ENCODE measurements around the gene COL19A1. TPM values are rescaled to one million over a fixed set of nuclear protein-coding genes. Genes with fewer than 3 reads are reported as not detected.

COL19A1 gene
- polyA plus RNA-seq, 1 donor (not counting 4 experiments of a cell fraction or from before 2014, with no cell fraction given) = not detected

- no peaks in the 10 kb centered on the region for H3K36me3 ChIP-seq (ENCODE audit: control insufficient read depth in 2 of 2, extremely low read depth in 1 of 2, insufficient read depth in 2 of 2, low read length in 2 of 2)
- no peak for DNase-seq (ENCODE audit: low read depth, low spot score)
- no peaks in the 10 kb centered on the region for H3K9me1 ChIP-seq (ENCODE audit: control insufficient read depth, extremely low read depth, insufficient read depth, low read length)
- no peaks in the 10 kb centered on the region for H4K20me1 ChIP-seq (ENCODE audit: control insufficient read depth, extremely low read depth, insufficient read depth, low read length)
- H3K27ac ChIP-seq (ENCODE audit: control insufficient read depth, insufficient read depth, low read length) = no peak overlapping the region
- H3K9ac ChIP-seq (ENCODE audit: control insufficient read depth, extremely low read depth, insufficient read depth, low read length) = no peak overlapping the region
- H3K4me1 ChIP-seq (ENCODE audit: control insufficient read depth, extremely low read depth, insufficient read depth, low read length) = no peaks in the 10 kb centered on the region
- H3K4me3 ChIP-seq (ENCODE audit: control insufficient read depth in 2 of 3, extremely low read depth in 1 of 3, insufficient read depth in 2 of 3, low read depth in 1 of 3, low read length in 3 of 3) = no peak overlapping the region
- dilution Hi-C loops (cut with MboI; ENCODE audit: extremely low pct_ligation_motif_present, low sequenced_read_pairs) = no loop called here
- no peak overlapping the region for H2AFZ ChIP-seq (ENCODE audit: control insufficient read depth, low read length)
- H3K79me2 ChIP-seq (ENCODE audit: control insufficient read depth, insufficient read depth, low read length) = no peaks in the 10 kb centered on the region
- no peaks in the 10 kb centered on the region for H3K27me3 ChIP-seq (ENCODE audit: control insufficient read depth, extremely low read depth, insufficient read depth, low read length)
- FAIRE-seq = no peak
- TF ChIP-seq CTCF (optimal IDR thresholded peaks at IDR 0.05 in 1 of 3, IDR thresholded peaks at IDR 0.05 in 1 of 3, conservative IDR thresholded peaks at IDR 0.05 in 1 of 3; ENCODE audit: extremely low read depth in 1 of 3, insufficient read depth in 2 of 3, low read length in 3 of 3) (no peak), EZH2 (IDR thresholded peaks at IDR 0.05; ENCODE audit: low read length) (no peak)
- H3K9me3 ChIP-seq (ENCODE audit: control insufficient read depth, low read depth, low read length) = no peaks in the 10 kb centered on the region
- no peak overlapping the region for H3K4me2 ChIP-seq (ENCODE audit: control insufficient read depth, extremely low read depth, insufficient read depth, low read depth, low read length)
Measured at GRCh38 chr6:70118670-70119069, 252.3 kb downstream of the COL19A1 start.

GRCh38 chr6:70119218-70119835 lies 253.0 kb downstream of the COL19A1 start:
- H3K9ac ChIP-seq (ENCODE audit: control insufficient read depth, extremely low read depth, insufficient read depth, low read length) = no peak overlapping the region
- no peaks in the 10 kb centered on the region for H3K27me3 ChIP-seq (ENCODE audit: control insufficient read depth, extremely low read depth, insufficient read depth, low read length)
- no peak overlapping the region for H3K27ac ChIP-seq (ENCODE audit: control insufficient read depth, insufficient read depth, low read length)
- no peak overlapping the region for H3K4me3 ChIP-seq (ENCODE audit: control insufficient read depth in 2 of 3, extremely low read depth in 1 of 3, insufficient read depth in 2 of 3, low read depth in 1 of 3, low read length in 3 of 3)
- H3K9me1 ChIP-seq (ENCODE audit: control insufficient read depth, extremely low read depth, insufficient read depth, low read length) = no peaks in the 10 kb centered on the region
- H3K79me2 ChIP-seq (ENCODE audit: control insufficient read depth, insufficient read depth, low read length) = no peaks in the 10 kb centered on the region
- no peaks in the 10 kb centered on the region for H4K20me1 ChIP-seq (ENCODE audit: control insufficient read depth, extremely low read depth, insufficient read depth, low read length)
- TF ChIP-seq EZH2 (IDR thresholded peaks at IDR 0.05; ENCODE audit: low read length) (no peak), CTCF (optimal IDR thresholded peaks at IDR 0.05 in 1 of 3, IDR thresholded peaks at IDR 0.05 in 1 of 3, conservative IDR thresholded peaks at IDR 0.05 in 1 of 3; ENCODE audit: extremely low read depth in 1 of 3, insufficient read depth in 2 of 3, low read length in 3 of 3) (no peak)
- no peaks in the 10 kb centered on the region for H3K4me1 ChIP-seq (ENCODE audit: control insufficient read depth, extremely low read depth, insufficient read depth, low read length)
- H3K9me3 ChIP-seq (ENCODE audit: control insufficient read depth, low read depth, low read length) = no peaks in the 10 kb centered on the region
- DNase-seq (ENCODE audit: low read depth, low spot score) (no peak), FAIRE-seq (no peak)
- H2AFZ ChIP-seq (ENCODE audit: control insufficient read depth, low read length) = no peak overlapping the region
- H3K4me2 ChIP-seq (ENCODE audit: control insufficient read depth, extremely low read depth, insufficient read depth, low read depth, low read length) = no peak overlapping the region
- no peaks in the 10 kb centered on the region for H3K36me3 ChIP-seq (ENCODE audit: control insufficient read depth in 2 of 2, extremely low read depth in 1 of 2, insufficient read depth in 2 of 2, low read length in 2 of 2)
- dilution Hi-C loops (cut with MboI; ENCODE audit: extremely low pct_ligation_motif_present, low sequenced_read_pairs) = no loop called here

Data from keratinocyte (primary cell).